Dermis microvascular lymphatic vessel endothelial cell (primary cell): ENCODE measurements around the gene PMEPA1. TPM values are rescaled to one million over a fixed set of nuclear protein-coding genes. Genes with fewer than 3 reads are reported as not detected.
A peak's percentile ranks its signal among the peaks of the same experiment; 100 is the strongest.

Experiments
- DNase-seq, 2 donors: peaks; one replicate each; pipeline versions ENCODE4 v3.0.0 to v3.0.0-alpha.2; 2010; ENCODE audit warnings: low read depth in 2 of 2
- total RNA-seq: library from RNA; depleted of rRNA; stranded (reverse); fragments of >200 nt; gene quantifications from 2 replicates; pipeline ENCODE4 v1.2.1, GENCODE V29; 2014

Gene PMEPA1
- total RNA-seq, 1 donor from 2014 or later, result 0.51 TPM

- no peak for DNase-seq
Measured at GRCh38 chr20:57711826-57712225, 2.0 kb upstream of the PMEPA1 start.

- no peak for DNase-seq
Measured at GRCh38 chr20:57711311-57711712, 1.5 kb upstream of the PMEPA1 start.

GRCh38 chr20:57710841-57711240 lies 1.0 kb upstream of the PMEPA1 start:
- peak in 1 of 2 donors; percentile 17 for DNase-seq

GRCh38 chr20:57708694-57709673 lies 831 bp downstream of the PMEPA1 start:
- DNase-seq, result peak in 1 of 2 donors; percentile 28

GRCh38 chr20:57707849-57708693 lies 1.7 kb downstream of the PMEPA1 start:
- peak in 1 of 2 donors; percentile 37 for DNase-seq

- no peak for DNase-seq
Measured at GRCh38 chr20:57707320-57707719, 2.5 kb downstream of the PMEPA1 start.

GRCh38 chr20:57705127-57705899 lies 4.5 kb downstream of the PMEPA1 start:
- no peak for DNase-seq

- no peak for DNase-seq
Measured at GRCh38 chr20:57704245-57704644, 5.6 kb downstream of the PMEPA1 start.

GRCh38 chr20:57703013-57703412 lies 6.8 kb downstream of the PMEPA1 start:
- DNase-seq, result no peak

GRCh38 chr20:57702521-57702920 lies 7.3 kb downstream of the PMEPA1 start:
- DNase-seq, result no peak

GRCh38 chr20:57702091-57702490 lies 7.7 kb downstream of the PMEPA1 start:
- no peak for DNase-seq

GRCh38 chr20:57701651-57702050 lies 8.2 kb downstream of the PMEPA1 start:
- no peak for DNase-seq

GRCh38 chr20:57701090-57701489 lies 8.7 kb downstream of the PMEPA1 start:
- DNase-seq, result no peak

- DNase-seq, result no peak
Measured at GRCh38 chr20:57699395-57699794, 10.4 kb downstream of the PMEPA1 start.

- peak in 1 of 2 donors; percentile 11 for DNase-seq
Measured at GRCh38 chr20:57698867-57699275, 10.9 kb downstream of the PMEPA1 start.

GRCh38 chr20:57698116-57698866 lies 11.5 kb downstream of the PMEPA1 start:
- peak; percentile 66 to 99 for DNase-seq

- DNase-seq, result no peak
Measured at GRCh38 chr20:57697543-57697942, 12.3 kb downstream of the PMEPA1 start.

- no peak for DNase-seq
Measured at GRCh38 chr20:57696401-57696961, 13.3 kb downstream of the PMEPA1 start.

GRCh38 chr20:57695940-57696339 lies 13.9 kb downstream of the PMEPA1 start:
- DNase-seq, result no peak

- DNase-seq, result no peak
Measured at GRCh38 chr20:57695012-57695411, 14.8 kb downstream of the PMEPA1 start.
